ENCODE results near the gene FLCN. TPM values are rescaled to one million over a fixed set of nuclear protein-coding genes. Genes with fewer than 3 reads are reported as not detected.
A peak's percentile ranks its signal among the peaks of the same experiment; 100 is the strongest.

The FLCN gene
- total RNA-seq, 2 experiments from 2014 or later: 37.0 to 37.4 TPM

- no peak for ATAC-seq
- no peaks in the 10 kb centered on the region for H3K27me3 Mint-ChIP-seq (ENCODE audit: low read depth)
- no peak overlapping the region for H3K27ac Mint-ChIP-seq
- H3K4me1 Mint-ChIP-seq (ENCODE audit: low read depth): no peaks in the 10 kb centered on the region
- no peak overlapping the region for H3K4me3 Mint-ChIP-seq
- ChIA-PET CTCF (no interaction called here), POLR2A (interaction anchor here (0.5 to 1.1 kb wide), 2 partner anchors 13 to 14 kb away, joined by 3 to 4 read pairs; partner anchors contain the start of gene FLCN)
- H3K36me3 Mint-ChIP-seq (ENCODE audit: low read depth): peaks cover 59% of the 10 kb centered on the region
- DNase-seq: no peak
- no peaks in the 10 kb centered on the region for H3K9me3 Mint-ChIP-seq (ENCODE audit: insufficient read depth)
Observed at GRCh38 chr17:17223736-17224135, 13.2 kb downstream of the FLCN start.

- CTCF ChIA-PET: interaction anchor here (1.4 kb wide), 1 partner anchor 79 kb away, joined by 3 read pairs; no protein-coding TSS in a partner anchor
- Mint-ChIP-seq H3K27me3 (ENCODE audit: low read depth) (no peaks in the 10 kb centered on the region), H3K9me3 (ENCODE audit: insufficient read depth) (no peaks in the 10 kb centered on the region), H3K27ac (no peak overlapping the region), H3K4me1 (ENCODE audit: low read depth) (no peaks in the 10 kb centered on the region), H3K4me3 (no peak overlapping the region), H3K36me3 (ENCODE audit: low read depth) (peaks cover 65% of the 10 kb centered on the region)
- POLR2A ChIA-PET: interaction anchor here (0.6 to 0.9 kb wide), 3 partner anchors 17 to 771 kb away, joined by 3 to 4 read pairs (median 3); no protein-coding TSS in a partner anchor
- no peak for DNase-seq
- ATAC-seq: no peak
Observed at GRCh38 chr17:17221329-17221728, 15.6 kb downstream of the FLCN start.

GRCh38 chr17:17220529-17220928 lies 16.4 kb downstream of the FLCN start:
- ATAC-seq: no peak
- H3K4me1 Mint-ChIP-seq (ENCODE audit: low read depth): no peaks in the 10 kb centered on the region
- no peaks in the 10 kb centered on the region for H3K27me3 Mint-ChIP-seq (ENCODE audit: low read depth)
- no peak overlapping the region for H3K27ac Mint-ChIP-seq
- no peak overlapping the region for H3K4me3 Mint-ChIP-seq
- CTCF ChIA-PET: interaction anchor here (1.4 kb wide), 1 partner anchor 78 kb away, joined by 3 read pairs; no protein-coding TSS in a partner anchor
- POLR2A ChIA-PET: interaction anchor here (0.9 kb wide), 1 partner anchor 17 kb away, joined by 3 read pairs; no protein-coding TSS in a partner anchor
- H3K36me3 Mint-ChIP-seq (ENCODE audit: low read depth): peaks cover 58% of the 10 kb centered on the region
- DNase-seq: no peak
- no peaks in the 10 kb centered on the region for H3K9me3 Mint-ChIP-seq (ENCODE audit: insufficient read depth)

GRCh38 chr17:17217995-17218394 lies 19.0 kb downstream of the FLCN start:
- Mint-ChIP-seq H3K4me1 (ENCODE audit: low read depth) (no peaks in the 10 kb centered on the region), H3K9me3 (ENCODE audit: insufficient read depth) (no peaks in the 10 kb centered on the region), H3K27me3 (ENCODE audit: low read depth) (no peaks in the 10 kb centered on the region), H3K36me3 (ENCODE audit: low read depth) (peaks cover 48% of the 10 kb centered on the region), H3K4me3 (no peak overlapping the region), H3K27ac (no peak overlapping the region)
- POLR2A ChIA-PET: no interaction called here
- ATAC-seq: no peak
- DNase-seq: no peak
- CTCF ChIA-PET: no interaction called here

- H3K27ac Mint-ChIP-seq: no peak overlapping the region
- POLR2A ChIA-PET: no interaction called here
Observed at GRCh38 chr17:17216776-17217175, 20.2 kb downstream of the FLCN start.

GRCh38 chr17:17216236-17216635 lies 20.7 kb downstream of the FLCN start:
- H3K27me3 Mint-ChIP-seq (ENCODE audit: low read depth): no peaks in the 10 kb centered on the region
- peaks cover 41% of the 10 kb centered on the region for H3K36me3 Mint-ChIP-seq (ENCODE audit: low read depth)
- DNase-seq: no peak
- ChIA-PET CTCF (no interaction called here), POLR2A (no interaction called here)
- H3K4me1 Mint-ChIP-seq (ENCODE audit: low read depth): no peaks in the 10 kb centered on the region
- no peak for ATAC-seq
- H3K27ac Mint-ChIP-seq: peak overlapping the region; percentile 50
- H3K4me3 Mint-ChIP-seq: no peak overlapping the region
- no peaks in the 10 kb centered on the region for H3K9me3 Mint-ChIP-seq (ENCODE audit: insufficient read depth)

More at GRCh38 chr17:17216776-17217175, 20.2 kb downstream of the FLCN start:
- no peaks in the 10 kb centered on the region for H3K4me1 Mint-ChIP-seq (ENCODE audit: low read depth)
- CTCF ChIA-PET: no interaction called here
- H3K27me3 Mint-ChIP-seq (ENCODE audit: low read depth): no peaks in the 10 kb centered on the region
- H3K36me3 Mint-ChIP-seq (ENCODE audit: low read depth): peaks cover 44% of the 10 kb centered on the region
- DNase-seq (no peak), ATAC-seq (no peak)
- no peaks in the 10 kb centered on the region for H3K9me3 Mint-ChIP-seq (ENCODE audit: insufficient read depth)
- no peak overlapping the region for H3K4me3 Mint-ChIP-seq

GRCh38 chr17:17215575-17215974 lies 21.4 kb downstream of the FLCN start:
- ChIA-PET POLR2A (no interaction called here), CTCF (no interaction called here)
- H3K27ac Mint-ChIP-seq: no peak overlapping the region
- peaks cover 35% of the 10 kb centered on the region for H3K36me3 Mint-ChIP-seq (ENCODE audit: low read depth)
- no peaks in the 10 kb centered on the region for H3K27me3 Mint-ChIP-seq (ENCODE audit: low read depth)
- H3K4me3 Mint-ChIP-seq: no peak overlapping the region
- H3K4me1 Mint-ChIP-seq (ENCODE audit: low read depth): no peaks in the 10 kb centered on the region
- no peaks in the 10 kb centered on the region for H3K9me3 Mint-ChIP-seq (ENCODE audit: insufficient read depth)
- DNase-seq (no peak), ATAC-seq (no peak)

- ChIA-PET CTCF (no interaction called here), POLR2A (interaction anchor here (1.3 kb wide), 1 partner anchor 21 kb away, joined by 3 read pairs; no protein-coding TSS in a partner anchor)
- H3K27ac Mint-ChIP-seq: no peak overlapping the region
- ATAC-seq (no peak), DNase-seq (no peak)
- no peak overlapping the region for H3K4me3 Mint-ChIP-seq
- H3K4me1 Mint-ChIP-seq (ENCODE audit: low read depth): no peaks in the 10 kb centered on the region
- peaks cover 33% of the 10 kb centered on the region for H3K36me3 Mint-ChIP-seq (ENCODE audit: low read depth)
- no peaks in the 10 kb centered on the region for H3K9me3 Mint-ChIP-seq (ENCODE audit: insufficient read depth)
- no peaks in the 10 kb centered on the region for H3K27me3 Mint-ChIP-seq (ENCODE audit: low read depth)
Observed at GRCh38 chr17:17214646-17215436, 22.1 kb downstream of the FLCN start.

- H3K4me1 Mint-ChIP-seq (ENCODE audit: low read depth): no peaks in the 10 kb centered on the region
- peaks cover 29% of the 10 kb centered on the region for H3K36me3 Mint-ChIP-seq (ENCODE audit: low read depth)
- POLR2A ChIA-PET: interaction anchor here (1.3 kb wide), 1 partner anchor 22 kb away, joined by 3 read pairs; no protein-coding TSS in a partner anchor
- H3K27ac Mint-ChIP-seq: no peak overlapping the region
- no peaks in the 10 kb centered on the region for H3K27me3 Mint-ChIP-seq (ENCODE audit: low read depth)
- no peak for DNase-seq
- no peaks in the 10 kb centered on the region for H3K9me3 Mint-ChIP-seq (ENCODE audit: insufficient read depth)
- H3K4me3 Mint-ChIP-seq: no peak overlapping the region
- no peak for ATAC-seq
- CTCF ChIA-PET: interaction anchor here (0.9 kb wide), 1 partner anchor 72 kb away, joined by 3 read pairs; no protein-coding TSS in a partner anchor
Observed at GRCh38 chr17:17213775-17214174, 23.2 kb downstream of the FLCN start.

- Mint-ChIP-seq H3K36me3 (ENCODE audit: low read depth) (peaks cover 12% of the 10 kb centered on the region), H3K27me3 (ENCODE audit: low read depth) (no peaks in the 10 kb centered on the region), H3K27ac (no peak overlapping the region), H3K4me1 (ENCODE audit: low read depth) (peaks cover 33% of the 10 kb centered on the region), H3K9me3 (ENCODE audit: insufficient read depth) (no peaks in the 10 kb centered on the region), H3K4me3 (no peak overlapping the region)
- POLR2A ChIA-PET: no interaction called here
- no peak for DNase-seq
- ATAC-seq: no peak
- CTCF ChIA-PET: no interaction called here
Observed at GRCh38 chr17:17207998-17208397, 29.0 kb downstream of the FLCN start.

- ChIA-PET CTCF (interaction anchor here (0.8 kb wide), 1 partner anchor 17 kb away, joined by 3 read pairs; no protein-coding TSS in a partner anchor), POLR2A (interaction anchor here (0.9 kb wide), 1 partner anchor 17 kb away, joined by 4 read pairs; no protein-coding TSS in a partner anchor)
- Mint-ChIP-seq H3K9me3 (ENCODE audit: insufficient read depth) (no peaks in the 10 kb centered on the region), H3K36me3 (ENCODE audit: low read depth) (peaks cover 11% of the 10 kb centered on the region), H3K27ac (no peak overlapping the region), H3K4me3 (peak overlapping the region; percentile 45), H3K27me3 (ENCODE audit: low read depth) (no peaks in the 10 kb centered on the region), H3K4me1 (ENCODE audit: low read depth) (peaks cover 33% of the 10 kb centered on the region)
- ATAC-seq (no peak), DNase-seq (no peak)
Observed at GRCh38 chr17:17206913-17207335, 30.0 kb downstream of the FLCN start.

All from activated CD8-positive, alpha-beta T cell treated with anti-CD3 and anti-CD28 coated beads, Interleukin-2, amount 10 ng/mL, durations not matched to agents 7 days and 5 days (primary cell).